DLD1 (cell line): ENCODE results near the gene AP4M1.

Experiments
- in situ Hi-C: cut with HindIII; loops from 2 replicates; pipeline ENCODE4 v1.10.0; 2017; ENCODE audit warnings: low sequenced_read_pairs

AP4M1 gene

DNA sequence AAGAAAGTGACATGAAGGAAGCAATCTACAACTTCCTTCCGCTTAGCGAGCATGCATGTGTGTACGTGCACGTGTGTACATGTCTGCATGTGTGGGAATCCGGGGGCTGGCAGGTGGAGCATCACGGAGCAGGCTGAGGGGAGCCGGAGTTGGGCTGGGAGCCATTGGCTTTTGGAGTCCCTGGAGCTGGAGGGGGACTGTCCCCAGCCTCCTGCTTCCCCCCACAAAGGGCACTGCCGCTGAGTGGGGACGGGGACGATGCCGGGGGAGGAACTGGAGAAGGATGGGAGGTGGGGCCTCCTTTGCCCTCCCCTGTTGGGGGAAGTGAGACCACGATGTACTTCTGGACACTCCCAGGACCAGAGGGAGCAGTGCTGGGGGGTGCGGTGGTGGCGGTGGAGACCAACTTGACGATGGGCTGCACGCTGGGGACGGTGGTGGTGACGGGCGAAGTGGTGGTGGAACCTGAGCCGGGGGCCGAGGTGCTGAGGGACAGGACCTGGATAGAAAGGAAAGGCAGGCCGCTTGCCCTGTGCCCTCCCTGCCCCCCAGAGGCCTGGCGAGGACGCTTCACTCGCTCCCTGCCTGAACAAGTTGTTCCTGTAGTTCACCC lies 5.8 kb downstream of the AP4M1 start:
- in situ Hi-C loops, result no loop called here

DNA sequence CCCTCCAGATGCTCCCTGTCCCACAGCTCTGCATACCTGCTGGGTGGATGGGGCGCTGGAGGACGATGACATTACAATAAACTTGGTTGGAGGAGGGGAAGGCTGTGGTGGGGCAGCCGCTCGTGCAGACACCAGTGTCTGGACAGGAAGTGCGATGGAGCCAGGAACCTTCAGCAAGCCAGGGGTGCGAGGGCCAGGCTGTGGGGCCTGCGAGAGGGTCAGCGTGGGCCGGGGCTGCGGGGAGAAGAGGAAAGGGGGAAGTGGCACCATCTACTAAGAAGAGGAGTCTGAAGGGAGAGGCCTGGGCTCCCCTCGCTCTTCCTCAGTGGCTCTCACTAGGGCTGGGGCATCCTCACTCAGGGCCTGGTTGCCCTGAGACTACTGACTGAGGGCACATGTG lies 6.4 kb downstream of the AP4M1 start:
- in situ Hi-C loops, result no loop called here

DNA sequence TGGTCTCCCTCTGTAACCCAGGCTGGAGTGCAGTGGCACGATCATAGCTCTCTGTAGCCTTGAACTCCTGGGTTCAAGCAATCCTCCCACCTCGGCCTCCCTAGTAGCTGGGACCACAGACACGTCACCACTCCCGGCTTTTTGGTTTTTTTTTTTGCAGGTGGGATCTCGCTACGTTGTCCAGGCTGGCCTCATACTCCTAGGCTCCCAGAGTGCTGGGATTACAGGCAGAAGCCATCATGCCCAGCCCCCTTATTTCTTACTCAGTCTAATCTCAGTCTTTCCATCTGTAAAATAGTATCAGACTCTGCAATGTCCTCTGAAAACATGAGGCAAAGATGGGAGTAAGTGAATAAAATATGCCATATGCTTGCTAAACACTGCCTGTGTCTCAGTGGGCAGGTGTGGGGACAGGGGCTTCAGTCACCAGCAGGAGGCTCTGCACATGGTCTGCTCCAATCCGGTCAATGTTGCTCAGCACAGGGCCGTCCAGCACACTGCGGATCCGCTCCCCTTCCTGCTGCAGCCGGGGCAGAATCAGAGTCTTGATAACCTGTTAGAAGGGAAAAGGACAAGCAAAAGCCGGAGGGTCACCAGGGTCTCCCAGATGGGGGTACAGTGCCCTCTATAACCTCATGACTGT lies 8.2 kb downstream of the AP4M1 start:
- in situ Hi-C loops, result no loop called here

- in situ Hi-C loops, result no loop called here
Measured at GRCh38 chr7:100111156-100111555, 9.7 kb downstream of the AP4M1 start.

DNA sequence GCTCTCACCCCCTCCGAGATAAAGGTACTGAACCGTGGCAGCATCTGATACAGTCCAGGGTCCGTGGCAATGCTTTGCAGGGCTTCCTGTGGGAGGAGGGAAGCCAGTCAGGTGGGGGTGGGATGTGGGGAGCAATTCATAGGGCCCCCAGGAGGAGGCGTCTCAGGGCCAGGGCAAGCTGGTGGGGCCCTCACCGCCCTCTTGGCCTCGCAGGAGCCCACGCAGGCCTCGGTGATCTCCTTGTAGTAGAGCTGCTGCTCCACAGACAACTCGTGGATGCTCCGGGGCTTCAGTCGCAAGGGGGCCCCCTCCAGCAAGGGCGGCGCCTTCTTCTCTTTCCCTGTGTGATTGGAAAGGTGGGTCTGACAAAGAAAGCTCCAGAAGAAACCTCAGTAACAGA lies 10.5 kb downstream of the AP4M1 start:
- in situ Hi-C loops, result no loop called here

GRCh38 chr7:100115026-100115425 lies 13.6 kb downstream of the AP4M1 start:
- in situ Hi-C loops, result no loop called here

- in situ Hi-C loops, result no loop called here
Measured at GRCh38 chr7:100118388-100119071, 17.1 kb downstream of the AP4M1 start.

GRCh38 chr7:100119072-100119969 lies 17.9 kb downstream of the AP4M1 start, which contains the start of the genes CNPY4 and TAF6:
Gene CNPY4 (plus strand): TSS chr7:100119634. CDS start chr7:100119745, 111 bp downstream.
Gene TAF6 (minus strand): TSS chr7:100119358. CDS start chr7:100114209, 5,149 bp downstream.
- in situ Hi-C loops, result no loop called here

DNA sequence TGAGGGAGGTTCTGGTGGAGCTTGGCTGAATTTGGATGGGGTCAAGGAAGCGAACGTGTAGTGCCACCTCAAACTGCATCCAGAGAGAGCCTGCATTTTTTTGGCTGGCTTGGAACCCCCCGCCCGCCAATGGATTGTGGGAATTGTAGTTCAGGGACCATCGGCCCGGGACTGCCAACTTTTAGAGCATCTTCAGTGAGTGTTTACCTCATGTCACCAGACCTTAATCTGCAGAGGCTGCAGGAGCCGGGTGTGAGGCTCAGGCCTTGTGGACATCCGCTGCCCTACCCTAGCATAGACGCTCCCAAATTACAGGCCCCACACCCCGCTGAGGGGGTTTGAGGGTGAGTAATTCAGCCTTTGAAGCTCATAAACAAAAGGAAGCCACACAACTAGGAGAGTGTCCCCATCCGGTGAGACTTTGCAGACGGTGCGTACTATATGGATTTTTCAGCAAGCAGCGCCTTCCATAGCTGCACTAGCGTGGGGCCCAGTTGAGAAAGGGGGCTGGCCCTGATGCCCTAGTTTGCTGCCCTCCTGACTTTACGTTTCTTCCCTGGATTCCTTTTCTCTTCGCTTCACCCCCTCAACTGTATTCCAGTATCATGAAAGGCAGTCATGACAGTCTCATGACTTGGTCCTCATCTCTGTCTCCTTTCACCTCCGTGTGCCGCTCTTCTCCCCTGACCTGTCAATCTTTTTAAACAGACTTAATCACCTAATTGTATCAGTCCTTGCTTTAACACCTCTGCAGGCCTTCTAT lies 18.7 kb downstream of the AP4M1 start:
- in situ Hi-C loops, result no loop called here

GRCh38 chr7:100120733-100121036 lies 19.2 kb downstream of the AP4M1 start:
- in situ Hi-C loops, result no loop called here

- in situ Hi-C loops, result no loop called here
Measured at GRCh38 chr7:100122067-100122466, 20.6 kb downstream of the AP4M1 start.

DNA sequence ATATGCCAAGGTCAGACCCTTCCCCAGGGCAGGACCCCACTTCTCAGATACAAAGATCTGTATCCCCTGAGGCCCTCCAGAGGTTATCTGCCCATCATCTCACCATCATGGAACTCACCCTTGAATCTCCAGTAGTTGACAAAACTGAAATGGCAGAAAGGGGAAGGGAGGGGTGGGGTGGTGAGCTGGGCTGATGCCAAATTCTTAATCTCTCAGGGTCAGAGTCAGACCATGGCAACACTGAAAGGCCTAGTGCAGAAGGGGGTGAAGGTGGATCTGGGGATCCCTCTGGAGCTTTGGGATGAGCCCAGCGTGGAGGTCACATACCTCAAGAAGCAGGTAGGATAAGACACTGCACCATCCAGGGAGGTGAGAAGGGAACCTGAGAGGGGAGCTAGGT lies 21.1 kb downstream of the AP4M1 start:
- in situ Hi-C loops, result no loop called here

- in situ Hi-C loops, result no loop called here
Measured at GRCh38 chr7:100124301-100125230, 23.1 kb downstream of the AP4M1 start.

DNA sequence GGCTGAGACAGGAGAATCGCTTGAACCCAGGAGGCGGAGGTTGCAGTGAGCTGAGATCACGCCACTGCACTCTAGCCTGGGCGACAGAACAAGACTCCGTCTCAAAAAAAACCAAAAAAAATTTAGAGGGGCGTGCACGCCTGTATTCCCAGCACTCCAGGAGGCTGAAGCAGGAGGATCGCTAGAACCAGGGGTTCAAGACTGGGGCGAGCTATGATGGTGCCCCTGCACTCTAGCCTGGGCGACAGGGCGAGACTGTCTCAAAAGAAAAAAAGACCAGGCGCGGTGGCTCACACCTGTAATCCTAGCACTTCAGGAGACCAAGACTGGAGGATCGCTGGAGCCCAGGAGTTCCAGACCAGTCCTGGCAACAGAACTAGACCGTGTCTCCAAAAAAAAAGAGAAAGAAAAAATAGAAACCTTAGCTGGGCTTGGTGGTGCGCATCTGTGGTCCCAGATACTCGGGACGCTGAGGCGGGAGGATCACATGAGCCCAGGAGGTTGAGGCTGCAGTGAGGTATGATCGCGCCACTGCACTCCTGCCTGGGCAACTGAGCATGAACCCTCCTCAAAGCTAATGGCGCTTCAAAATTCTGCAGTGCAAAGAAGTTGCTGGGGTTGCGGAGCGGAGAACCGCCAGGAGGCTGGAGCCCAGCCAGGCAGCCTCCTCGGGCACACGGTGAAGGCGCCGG lies 24.9 kb downstream of the AP4M1 start:
- in situ Hi-C loops, result no loop called here

DNA sequence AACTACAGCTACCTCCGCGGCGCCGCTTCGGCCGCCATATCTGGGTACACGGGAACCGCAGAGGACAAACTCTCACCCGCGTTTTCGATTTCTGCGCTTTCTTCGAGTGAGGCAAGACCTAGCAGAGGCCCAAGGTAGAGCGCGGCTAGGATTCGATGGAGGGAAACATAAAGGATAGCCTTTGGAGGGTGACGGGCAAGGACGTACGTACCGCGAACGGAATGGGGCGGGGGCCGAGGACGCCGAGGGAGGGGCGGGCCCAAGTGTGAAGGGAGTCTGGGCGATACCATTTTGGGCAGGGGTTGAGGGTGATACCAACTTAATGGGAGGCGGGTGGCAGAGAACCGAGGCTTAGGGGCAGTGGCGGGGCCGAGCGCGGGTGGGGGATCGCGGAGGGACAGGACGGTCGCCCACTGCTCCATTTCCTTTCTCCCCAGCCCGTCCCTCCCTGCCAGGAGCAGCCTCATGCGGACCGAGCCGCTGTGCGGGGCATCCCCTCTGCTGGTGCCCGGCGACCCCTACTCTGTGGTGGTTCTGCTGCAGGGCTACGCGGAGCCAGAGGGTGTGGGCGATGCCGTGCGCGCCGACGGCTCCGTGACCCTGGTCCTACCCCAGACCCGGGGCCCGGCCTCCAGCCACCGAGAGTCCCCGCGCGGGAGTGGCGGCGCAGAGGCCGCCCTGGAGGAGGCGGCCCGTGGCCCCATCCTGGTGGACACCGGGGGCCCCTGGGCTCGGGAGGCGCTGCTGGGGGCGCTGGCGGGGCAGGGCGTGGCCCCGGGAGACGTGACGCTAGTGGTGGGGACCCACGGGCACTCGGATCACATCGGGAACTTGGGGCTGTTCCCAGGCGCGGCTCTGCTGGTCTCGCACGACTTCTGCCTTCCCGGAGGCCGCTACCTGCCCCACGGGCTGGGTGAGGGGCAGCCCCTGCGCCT lies 25.8 kb downstream of the AP4M1 start, which contains the start of gene MBLAC1:
Gene MBLAC1, plus strand, starts transcription at position 37 of the 935 bp plus-strand sequence. Its CDS starts 429 bp downstream, at position 466.
- in situ Hi-C loops, result no loop called here

GRCh38 chr7:100127866-100128636 lies 26.6 kb downstream of the AP4M1 start:
- in situ Hi-C loops, result no loop called here

DNA sequence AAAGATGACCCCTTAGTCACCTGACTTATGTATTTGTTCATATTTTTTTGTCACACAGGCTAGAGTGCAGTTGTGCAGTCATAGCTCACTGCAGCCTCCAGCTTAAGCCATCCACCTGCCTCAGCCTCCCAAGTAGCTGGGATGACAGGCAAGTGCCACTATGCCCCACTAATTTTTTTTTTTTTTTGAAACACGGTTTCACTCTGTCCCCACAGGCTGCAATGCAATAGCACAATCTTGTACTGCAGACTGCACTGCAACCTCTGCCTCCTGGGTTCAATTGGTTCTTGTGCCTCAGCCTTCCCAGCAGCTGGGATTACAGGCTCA lies 27.2 kb downstream of the AP4M1 start:
- in situ Hi-C loops, result no loop called here
